ENCODE data around the gene AHCTF1. TPM values are rescaled to one million over a fixed set of nuclear protein-coding genes. Genes with fewer than 3 reads are reported as not detected.
"Not testable (repeated sequence)": the region's sequence is repeated elsewhere in the genome, so short reads cannot be mapped to it uniquely, and the experiment has no call there.

The AHCTF1 gene
- total and polyA plus RNA-seq, 9 donors = 21.1 to 35.9 (median 27.4) TPM

DNA sequence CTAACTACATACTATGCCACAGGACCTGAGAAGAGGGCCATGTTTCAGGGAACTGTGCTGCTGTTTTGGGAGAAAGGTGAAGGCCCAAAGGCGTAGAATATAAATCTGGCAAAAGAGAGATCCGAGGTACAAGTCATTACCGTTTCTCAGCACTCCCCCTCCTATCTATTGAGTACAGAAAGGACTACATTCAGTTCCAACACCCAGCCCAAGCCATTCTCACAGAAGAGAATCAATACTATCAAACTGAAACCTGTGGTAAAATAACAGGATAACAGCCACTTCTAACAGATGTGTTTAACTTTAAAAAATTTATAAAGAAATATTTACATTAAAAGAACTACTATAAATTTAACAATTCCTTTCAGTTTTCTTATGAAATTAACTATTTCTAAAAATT is 7.8 kb downstream of the AHCTF1 start:
- Histone ChIP-seq H3K9me3 (replicated peaks; ENCODE audit: control insufficient read depth, low read depth, low read length) (peaks cover 2% of the 10 kb centered on the region), H3K36me3 (ENCODE audit: control insufficient read depth, insufficient read depth, low read length) (peaks cover 6% of the 10 kb centered on the region), H3K27me3 (ENCODE audit: control insufficient read depth, insufficient read depth, low read length) (no peaks in the 10 kb centered on the region), H3K4me1 (ENCODE audit: control insufficient read depth, insufficient read depth, low read length) (no peaks in the 10 kb centered on the region), H3K27ac (ENCODE audit: low read length) (no peak overlapping the region), H3K4me3 (ENCODE audit: low read length) (no peak overlapping the region)
- DNase-seq = no peak
- WGBS (ENCODE audit: insufficient coverage) = no CpG with 5 or more reads among the region's 3 CpGs

DNA sequence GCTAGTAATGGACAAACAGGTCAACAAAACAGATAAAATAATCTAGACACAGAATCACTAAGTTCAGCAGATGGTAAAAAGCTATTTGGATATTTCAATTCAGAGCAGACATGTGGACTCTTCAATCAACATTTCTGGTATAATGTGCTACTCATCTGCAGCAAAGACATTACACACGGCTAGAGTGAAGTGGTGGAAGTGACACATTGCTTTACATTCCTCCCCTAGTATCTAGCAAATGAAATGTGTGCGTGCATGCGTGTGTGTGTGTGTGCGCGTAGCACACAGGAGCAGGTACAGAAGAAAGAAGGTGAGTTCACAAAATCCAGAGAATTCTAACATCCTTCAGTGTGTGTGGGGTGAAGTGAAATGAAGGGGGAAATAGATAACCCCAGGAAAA is 8.3 kb downstream of the AHCTF1 start:
- H3K36me3 ChIP-seq (ENCODE audit: control insufficient read depth, insufficient read depth, low read length) = peaks cover 6% of the 10 kb centered on the region
- no peak overlapping the region for H3K4me3 ChIP-seq (ENCODE audit: low read length)
- WGBS (ENCODE audit: insufficient coverage) = no CpG with 5 or more reads among the region's 5 CpGs
- peaks cover 2% of the 10 kb centered on the region for H3K9me3 ChIP-seq (replicated peaks; ENCODE audit: control insufficient read depth, low read depth, low read length)
- no peaks in the 10 kb centered on the region for H3K27me3 ChIP-seq (ENCODE audit: control insufficient read depth, insufficient read depth, low read length)
- no peak overlapping the region for H3K27ac ChIP-seq (ENCODE audit: low read length)
- DNase-seq = no peak
- H3K4me1 ChIP-seq (ENCODE audit: control insufficient read depth, insufficient read depth, low read length) = no peaks in the 10 kb centered on the region

DNA sequence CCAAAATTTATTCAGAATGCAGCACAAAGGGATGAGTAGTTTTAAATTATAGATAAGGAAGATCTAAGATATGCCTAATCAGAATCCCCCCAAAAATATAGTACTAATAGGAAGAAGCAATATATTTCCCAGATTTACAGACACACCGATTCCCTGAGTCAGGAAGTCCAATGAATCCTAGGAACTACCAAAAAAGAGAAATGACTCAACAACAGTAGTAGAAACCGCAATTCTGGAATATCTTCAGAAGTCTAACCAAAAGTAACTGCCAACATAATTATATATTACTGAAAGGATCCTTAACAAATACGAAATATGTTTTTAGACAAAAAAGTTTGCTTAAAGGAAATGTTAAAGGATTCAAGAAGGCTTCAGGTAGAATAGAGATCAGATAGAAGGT is 10.3 kb downstream of the AHCTF1 start:
- DNase-seq = no peak

GRCh38 chr1:246919902-246920301 is 11.8 kb downstream of the AHCTF1 start:
- no peak overlapping the region for H3K27ac ChIP-seq (ENCODE audit: low read length)
- H3K9me3 ChIP-seq (replicated peaks; ENCODE audit: control insufficient read depth, low read depth, low read length) = no peaks in the 10 kb centered on the region
- 100% methylated on average over 3 of the region's 7 CpGs for WGBS (ENCODE audit: insufficient coverage)
- H3K27me3 ChIP-seq (ENCODE audit: control insufficient read depth, insufficient read depth, low read length) = no peaks in the 10 kb centered on the region
- peaks cover 7% of the 10 kb centered on the region for H3K36me3 ChIP-seq (ENCODE audit: control insufficient read depth, insufficient read depth, low read length)
- no peaks in the 10 kb centered on the region for H3K4me1 ChIP-seq (ENCODE audit: control insufficient read depth, insufficient read depth, low read length)
- DNase-seq = no peak
- H3K4me3 ChIP-seq (ENCODE audit: low read length) = no peak overlapping the region

More for the DNA sequence above, 10.3 kb downstream of the AHCTF1 start:
- Histone ChIP-seq H3K27me3 (ENCODE audit: control insufficient read depth, insufficient read depth, low read length) (no peaks in the 10 kb centered on the region), H3K36me3 (ENCODE audit: control insufficient read depth, insufficient read depth, low read length) (peaks cover 7% of the 10 kb centered on the region), H3K4me3 (ENCODE audit: low read length) (no peak overlapping the region), H3K9me3 (replicated peaks; ENCODE audit: control insufficient read depth, low read depth, low read length) (peaks cover 2% of the 10 kb centered on the region), H3K27ac (ENCODE audit: low read length) (no peak overlapping the region), H3K4me1 (ENCODE audit: control insufficient read depth, insufficient read depth, low read length) (no peaks in the 10 kb centered on the region)
- no CpG with 5 or more reads among the region's 3 CpGs for WGBS (ENCODE audit: insufficient coverage)

DNA sequence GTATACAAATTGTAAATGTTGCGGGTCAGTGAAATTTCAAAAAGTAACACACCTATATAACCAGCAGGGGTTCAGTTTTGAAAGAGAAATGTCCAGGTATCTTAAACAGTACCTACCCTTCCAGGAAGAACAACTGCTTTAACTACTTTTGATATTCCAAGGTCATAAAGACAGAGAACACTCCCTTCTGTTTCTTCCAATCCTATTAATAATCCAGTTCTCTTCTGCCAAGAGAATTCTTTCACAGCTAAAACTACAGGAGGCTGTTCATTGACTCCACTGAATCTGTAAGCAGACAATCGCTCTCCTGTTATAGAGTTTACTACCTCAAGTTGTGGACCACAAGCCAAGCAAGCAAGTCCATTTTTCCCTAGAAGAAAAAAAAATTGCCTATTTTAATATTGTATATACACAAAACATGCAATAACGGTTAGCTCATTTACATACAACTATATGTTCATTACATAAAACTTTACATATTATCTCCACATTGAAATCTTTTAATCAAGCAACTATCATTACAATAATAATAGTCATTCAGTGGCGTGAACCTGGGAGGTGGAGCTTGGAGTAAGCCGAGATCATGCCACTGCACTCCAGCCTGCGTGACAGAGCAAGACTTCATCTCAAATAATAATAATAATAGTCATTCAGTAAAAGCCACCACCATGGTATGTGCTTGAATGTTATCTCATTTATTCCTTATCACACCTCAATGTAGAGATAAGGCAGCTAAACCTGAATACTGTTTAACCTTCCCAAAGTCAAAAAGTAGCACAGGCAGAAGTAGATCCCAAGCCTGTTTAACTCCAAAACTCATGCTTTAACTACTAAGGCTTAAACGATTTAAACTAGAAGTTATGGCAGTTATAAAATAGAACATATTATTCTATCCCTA is 15.5 kb downstream of the AHCTF1 start:
- 100% methylated on average over 1 of the region's 7 CpGs for WGBS (ENCODE audit: insufficient coverage)
- H3K27me3 ChIP-seq (ENCODE audit: control insufficient read depth, insufficient read depth, low read length) = not testable (repeated sequence)

DNA sequence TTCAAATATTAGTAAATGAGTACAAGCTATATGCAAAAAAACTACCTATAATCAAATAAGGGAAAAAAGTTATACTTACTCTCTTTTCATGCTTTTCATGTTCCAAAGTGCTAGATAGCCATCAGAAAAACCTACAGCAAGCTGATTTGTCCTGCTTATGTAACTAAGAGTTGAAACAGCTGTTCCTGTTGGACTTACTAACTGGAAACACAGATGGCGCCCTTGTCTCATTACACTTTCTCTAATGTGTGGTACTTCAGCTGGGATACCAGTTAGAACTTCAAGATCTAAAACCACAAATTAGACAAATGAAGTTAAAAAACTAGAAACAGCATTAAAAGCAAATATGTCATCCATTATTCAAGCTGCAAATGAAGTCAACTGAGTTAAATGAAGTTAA is 24.3 kb downstream of the AHCTF1 start:
- H3K9me3 ChIP-seq (replicated peaks; ENCODE audit: control insufficient read depth, low read depth, low read length) = no peaks in the 10 kb centered on the region
- H3K27me3 ChIP-seq (ENCODE audit: control insufficient read depth, insufficient read depth, low read length) = no peaks in the 10 kb centered on the region
- no CpG with 5 or more reads among the region's 1 CpG for WGBS (ENCODE audit: insufficient coverage)
- peaks cover 11% of the 10 kb centered on the region for H3K36me3 ChIP-seq (ENCODE audit: control insufficient read depth, insufficient read depth, low read length)
- no peak overlapping the region for H3K27ac ChIP-seq (ENCODE audit: low read length)
- no peaks in the 10 kb centered on the region for H3K4me1 ChIP-seq (ENCODE audit: control insufficient read depth, insufficient read depth, low read length)
- H3K4me3 ChIP-seq (ENCODE audit: low read length) = no peak overlapping the region
- peak; percentile 77 for DNase-seq

More for the DNA sequence above, 15.5 kb downstream of the AHCTF1 start:
- not testable (repeated sequence) for H3K4me3 ChIP-seq (ENCODE audit: low read length); H3K36me3 ChIP-seq (ENCODE audit: control insufficient read depth, insufficient read depth, low read length); H3K9me3 ChIP-seq (replicated peaks; ENCODE audit: control insufficient read depth, low read depth, low read length); H3K27ac ChIP-seq (ENCODE audit: low read length); DNase-seq; H3K4me1 ChIP-seq (ENCODE audit: control insufficient read depth, insufficient read depth, low read length)

DNA sequence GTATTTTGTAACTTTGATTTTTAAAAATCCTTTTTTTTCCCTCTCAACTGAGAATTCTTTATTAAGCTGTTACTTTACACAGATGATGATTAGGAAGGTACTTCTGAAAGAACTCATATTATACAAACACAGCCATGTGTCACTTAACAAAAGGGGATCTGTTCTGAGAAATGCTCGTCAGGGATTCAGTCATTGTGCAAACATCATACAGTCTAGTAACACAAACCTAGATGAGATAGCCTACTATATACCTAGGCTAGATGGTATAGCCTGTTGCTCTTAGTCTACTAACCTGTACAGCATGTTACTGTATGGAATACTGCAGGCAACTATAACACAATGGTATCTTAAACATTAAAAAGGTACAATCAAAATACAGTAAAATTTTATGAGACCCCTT is 24.9 kb downstream of the AHCTF1 start:
- Histone ChIP-seq H3K4me1 (ENCODE audit: control insufficient read depth, insufficient read depth, low read length) (no peaks in the 10 kb centered on the region), H3K9me3 (replicated peaks; ENCODE audit: control insufficient read depth, low read depth, low read length) (no peaks in the 10 kb centered on the region), H3K27me3 (ENCODE audit: control insufficient read depth, insufficient read depth, low read length) (no peaks in the 10 kb centered on the region), H3K27ac (ENCODE audit: low read length) (no peak overlapping the region), H3K4me3 (ENCODE audit: low read length) (no peak overlapping the region), H3K36me3 (ENCODE audit: control insufficient read depth, insufficient read depth, low read length) (peaks cover 13% of the 10 kb centered on the region)
- WGBS (ENCODE audit: insufficient coverage) = no CpG with 5 or more reads among the region's 1 CpG
- DNase-seq = no peak

DNA sequence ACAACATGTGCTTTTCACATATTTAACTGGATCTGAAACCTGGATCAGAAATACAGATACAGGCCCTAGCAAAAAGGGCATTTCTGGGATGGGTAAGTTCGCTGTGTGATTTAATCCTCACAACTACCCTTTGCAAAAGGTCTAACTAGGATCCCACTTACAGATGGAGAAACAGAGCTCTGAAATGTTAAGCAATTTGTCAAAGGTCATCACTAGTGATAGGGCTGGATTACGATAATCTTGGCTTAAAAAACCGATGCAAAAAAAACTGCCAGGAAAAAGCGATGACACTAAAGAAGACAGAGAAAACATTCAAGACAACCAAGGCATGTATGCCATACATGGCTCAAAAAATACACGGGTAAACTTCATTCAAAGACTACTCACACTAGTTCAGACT is 29.9 kb downstream of the AHCTF1 start:
- no peak for DNase-seq
- H3K27ac ChIP-seq (ENCODE audit: low read length) = no peak overlapping the region
- no peak overlapping the region for H3K4me3 ChIP-seq (ENCODE audit: low read length)
- H3K4me1 ChIP-seq (ENCODE audit: control insufficient read depth, insufficient read depth, low read length) = no peaks in the 10 kb centered on the region
- H3K27me3 ChIP-seq (ENCODE audit: control insufficient read depth, insufficient read depth, low read length) = no peaks in the 10 kb centered on the region
- H3K9me3 ChIP-seq (replicated peaks; ENCODE audit: control insufficient read depth, low read depth, low read length) = no peaks in the 10 kb centered on the region
- WGBS (ENCODE audit: insufficient coverage) = no CpG with 5 or more reads among the region's 5 CpGs
- H3K36me3 ChIP-seq (ENCODE audit: control insufficient read depth, insufficient read depth, low read length) = peaks cover 39% of the 10 kb centered on the region

DNA sequence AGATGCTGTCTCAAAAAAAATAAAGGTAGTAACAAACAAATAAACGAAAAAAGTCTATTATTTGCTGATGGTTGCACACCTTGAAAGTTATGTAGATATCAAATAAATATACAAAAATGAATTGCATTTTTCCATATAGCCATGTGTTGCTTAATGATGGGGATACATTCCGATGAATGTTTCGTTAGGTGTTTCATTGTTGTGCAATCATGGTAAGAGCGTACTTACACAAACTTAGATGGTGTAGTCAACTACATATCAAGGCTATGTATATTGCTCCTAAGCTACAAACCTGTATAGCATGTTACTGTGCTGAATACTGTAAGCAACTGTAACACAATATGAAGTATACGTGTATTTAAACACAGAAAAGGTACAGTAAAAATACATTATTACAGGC is 34.4 kb downstream of the AHCTF1 start:
- H3K36me3 ChIP-seq (ENCODE audit: control insufficient read depth, insufficient read depth, low read length) = peaks cover 53% of the 10 kb centered on the region
- DNase-seq = no peak
- WGBS (ENCODE audit: insufficient coverage) = no CpG with 5 or more reads among the region's 5 CpGs
- H3K9me3 ChIP-seq (replicated peaks; ENCODE audit: control insufficient read depth, low read depth, low read length) = no peaks in the 10 kb centered on the region
- no peaks in the 10 kb centered on the region for H3K4me1 ChIP-seq (ENCODE audit: control insufficient read depth, insufficient read depth, low read length)
- H3K4me3 ChIP-seq (ENCODE audit: low read length) = no peak overlapping the region
- H3K27ac ChIP-seq (ENCODE audit: low read length) = no peak overlapping the region
- H3K27me3 ChIP-seq (ENCODE audit: control insufficient read depth, insufficient read depth, low read length) = no peaks in the 10 kb centered on the region

GRCh38 chr1:246893191-246893939 is 38.4 kb downstream of the AHCTF1 start:
- Histone ChIP-seq H3K36me3 (ENCODE audit: control insufficient read depth, insufficient read depth, low read length) (peaks cover 42% of the 10 kb centered on the region), H3K4me3 (ENCODE audit: low read length) (no peak overlapping the region), H3K9me3 (replicated peaks; ENCODE audit: control insufficient read depth, low read depth, low read length) (no peaks in the 10 kb centered on the region), H3K4me1 (ENCODE audit: control insufficient read depth, insufficient read depth, low read length) (no peaks in the 10 kb centered on the region), H3K27me3 (ENCODE audit: control insufficient read depth, insufficient read depth, low read length) (no peaks in the 10 kb centered on the region), H3K27ac (ENCODE audit: low read length) (no peak overlapping the region)
- WGBS (ENCODE audit: insufficient coverage) = 83% methylated on average over 1 of the region's 5 CpGs
- no peak for DNase-seq

All from muscle of leg (tissue), 11 donors.